GM03348 (cell line): ENCODE data around the gene BICDL2.

ENCODE experiments used
- DNase-seq: peaks from one replicate; pipeline ENCODE4 v3.0.0; 2012; ENCODE audit warnings: low spot score

The BICDL2 gene

GRCh38 chr16:2983706-2984136 is 53.0 kb downstream of the BICDL2 start:
- DNase-seq = peak; percentile 95

GRCh38 chr16:2982402-2982801 is 54.3 kb downstream of the BICDL2 start:
- no peak for DNase-seq

- no peak for DNase-seq
These were observed 54.9 kb downstream of the BICDL2 start for GRCh38 chr16:2981899-2982250.

GRCh38 chr16:2981177-2981898 is 55.4 kb downstream of the BICDL2 start:
- DNase-seq = no peak

GRCh38 chr16:2980227-2981176 is 56.2 kb downstream of the BICDL2 start, which contains the start of gene PKMYT1:
TSS of gene PKMYT1 (minus strand) at chr16:2980446. CDS start at chr16:2979657, 789 bp downstream.
- DNase-seq = peak; percentile 100

- no peak for DNase-seq
These were observed 57.0 kb downstream of the BICDL2 start for GRCh38 chr16:2979669-2980226.
